GM23248 (cell line): ENCODE results near the gene KCNIP1.

Experiments used
- EZH2 ChIP-seq: fragments of 200-600 bp; sonication (generic); IDR thresholded peaks from 2 replicates; pipeline ENCODE4 v1.6.1; 2018; ENCODE audit warnings: antibody characterized with exemption, mild to moderate bottlenecking; ENCODE audit not compliant: insufficient read depth, poor library complexity, severe bottlenecking
- EZH2phosphoT487 ChIP-seq: fragments of 200-600 bp; sonication (generic); IDR thresholded peaks from 2 replicates; pipeline ENCODE4 v1.6.1; 2018; ENCODE audit warnings: antibody characterized with exemption, moderate library complexity, mild to moderate bottlenecking, low read depth; ENCODE audit not compliant: insufficient read depth

GRCh38 chr5:170546282-170546681, 42.5 kb downstream of the KCNIP1 start:
- no peak for TF ChIP-seq EZH2
- no peak for TF ChIP-seq EZH2phosphoT487
